Brain microvascular endothelial cell (primary cell): ENCODE data around the gene STAT3.
A peak's percentile ranks its signal among the peaks of the same experiment; 100 is the strongest.
"Not testable (repeated sequence)": the region's sequence is repeated elsewhere in the genome, so short reads cannot be mapped to it uniquely, and the experiment has no call there.

Experiments
- DNase-seq: peaks from one replicate; pipeline ENCODE4 v3.0.0-alpha.2; 2020
- H3K27ac ChIP-seq: fragments of 250-450 bp; sonication (Bioruptor Pico); 2 replicates; pipeline ENCODE4 v1.5.1; 2020; ENCODE audit warnings: mild to moderate bottlenecking, moderate library complexity
- H3K27me3 ChIP-seq: fragments of 250-450 bp; sonication (Bioruptor Pico); replicated peaks from 2 replicates; pipeline ENCODE4 v1.5.1; 2020; ENCODE audit warnings: mild to moderate bottlenecking
- H3K36me3 ChIP-seq: fragments of 250-450 bp; sonication (Bioruptor Pico); replicated peaks from 2 replicates; pipeline ENCODE4 v1.5.1; 2020; ENCODE audit warnings: mild to moderate bottlenecking
- H3K4me3 ChIP-seq: 2 replicates; pipeline ENCODE4 v1.5.1; 2011; ENCODE audit warnings: low read depth, mild to moderate bottlenecking, control low read depth, low read length, moderate library complexity
- CTCF ChIP-seq: IDR thresholded peaks from 2 replicates; pipeline ENCODE4 v1.5.1; 2011; ENCODE audit warnings: low read depth, mild to moderate bottlenecking, moderate library complexity, low read length, control low read depth, inconsistent platforms; ENCODE audit errors: missing control alignments
- in situ Hi-C: cut with HindIII; loops from 2 replicates; pipeline ENCODE4 v1.10.0; 2017; ENCODE audit warnings: low sequenced_read_pairs, low pct_ligation_motif_present

STAT3 gene

GRCh38 chr17:42421136-42421506, 32.9 kb upstream of the STAT3 start:
- peaks cover 3% of the 10 kb centered on the region for H3K36me3 ChIP-seq
- peak overlapping the region; percentile 97 for H3K4me3 ChIP-seq
- no peak for TF ChIP-seq CTCF
- DNase-seq = no peak
- H3K27me3 ChIP-seq = no peaks in the 10 kb centered on the region
- H3K27ac ChIP-seq = peak overlapping the region; percentile 87
- in situ Hi-C loops = no loop called here

DNA sequence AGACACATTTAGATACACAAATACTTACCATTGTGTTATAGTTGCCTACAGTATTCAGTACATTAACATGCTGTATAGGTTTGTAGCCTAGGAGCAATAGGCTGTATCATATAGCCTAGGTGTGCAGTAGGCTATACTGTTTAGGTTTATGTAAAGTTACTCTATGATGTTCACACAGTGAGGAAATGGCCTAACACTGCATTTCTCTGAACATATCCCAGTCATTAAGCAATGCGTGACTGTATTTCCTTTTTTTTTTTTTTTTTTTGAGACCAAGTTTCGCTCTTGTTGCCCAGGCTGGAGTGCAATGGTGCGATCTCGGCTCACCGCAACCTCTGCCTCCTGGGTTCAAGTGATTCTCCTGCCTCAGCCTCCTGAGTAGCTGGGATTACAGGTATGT, 29.7 kb upstream of the STAT3 start:
- H3K36me3 ChIP-seq, H3K27me3 ChIP-seq, H3K4me3 ChIP-seq, in situ Hi-C loops, DNase-seq, H3K27ac ChIP-seq: not testable (repeated sequence)

DNA sequence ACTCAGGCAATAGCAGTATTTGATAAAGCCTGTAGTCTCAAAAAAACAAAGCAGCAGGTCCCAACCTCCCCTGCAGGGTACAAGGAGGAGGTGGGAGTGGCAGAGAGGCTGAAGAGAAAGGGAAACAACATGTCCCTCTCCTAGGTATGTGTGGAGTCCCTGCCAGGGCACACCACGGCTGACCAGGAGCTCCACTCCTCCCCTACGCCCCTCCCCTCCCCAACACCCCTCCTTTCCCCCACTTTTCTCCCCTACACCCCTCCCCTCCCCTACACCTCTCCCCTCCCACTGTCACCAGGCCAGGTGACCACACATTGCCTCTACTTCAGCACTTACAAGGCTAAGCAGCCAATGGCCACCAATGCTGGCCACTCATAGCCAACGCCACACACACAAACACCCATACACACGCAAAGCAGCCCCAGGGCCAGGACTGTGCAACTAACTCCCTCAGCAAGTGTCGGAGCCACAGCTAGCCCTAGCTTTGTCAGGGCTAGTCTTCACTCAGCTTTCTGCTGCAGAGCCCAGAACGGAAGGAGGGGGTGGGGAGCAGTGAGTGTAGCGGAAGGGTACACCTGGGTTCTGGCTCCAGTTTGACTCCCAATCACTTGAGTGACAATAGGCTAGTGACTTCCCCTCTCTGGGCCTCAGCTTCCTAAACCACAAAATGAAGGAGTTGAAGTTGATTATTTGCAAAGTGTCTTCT, 26.6 kb upstream of the STAT3 start:
- Histone ChIP-seq H3K36me3 (peaks cover 12% of the 10 kb centered on the region), H3K4me3 (no peak overlapping the region), H3K27ac (no peak overlapping the region), H3K27me3 (no peaks in the 10 kb centered on the region)
- DNase-seq = no peak
- in situ Hi-C loops = no loop called here
- TF ChIP-seq CTCF = no peak

GRCh38 chr17:42413464-42414040, 25.3 kb upstream of the STAT3 start:
- Histone ChIP-seq H3K4me3 (no peak overlapping the region), H3K36me3 (peaks cover 17% of the 10 kb centered on the region), H3K27ac (no peak overlapping the region), H3K27me3 (no peaks in the 10 kb centered on the region)
- no peak for DNase-seq
- TF ChIP-seq CTCF = no peak
- in situ Hi-C loops = no loop called here

- Histone ChIP-seq H3K36me3 (peaks cover 17% of the 10 kb centered on the region), H3K4me3 (no peak overlapping the region), H3K27me3 (no peaks in the 10 kb centered on the region), H3K27ac (no peak overlapping the region)
- in situ Hi-C loops = no loop called here
- no peak for TF ChIP-seq CTCF
- no peak for DNase-seq
These were observed 23.9 kb upstream of the STAT3 start for GRCh38 chr17:42411905-42412679.

DNA sequence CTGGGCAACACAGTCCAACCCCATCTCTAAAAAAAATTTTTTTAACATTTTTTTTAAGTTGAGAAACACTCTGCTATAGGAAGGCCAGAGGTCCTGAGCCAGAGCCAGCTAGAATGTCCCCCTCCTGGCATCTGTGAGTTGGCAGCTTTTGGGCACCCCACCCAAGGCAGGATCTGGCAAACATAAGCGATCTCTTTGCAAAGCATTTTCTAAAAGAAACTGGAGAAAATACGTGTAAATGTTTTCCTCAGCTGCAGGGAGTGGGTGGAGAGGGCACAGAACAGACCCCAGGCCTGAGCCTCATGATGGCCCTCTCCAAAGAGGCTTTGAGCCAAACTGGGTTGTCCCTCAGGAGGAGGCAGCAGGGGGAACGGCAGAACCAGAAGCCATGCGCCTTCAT, 23.1 kb upstream of the STAT3 start:
- Histone ChIP-seq H3K4me3 (no peak overlapping the region), H3K36me3 (peaks cover 19% of the 10 kb centered on the region), H3K27ac (no peak overlapping the region), H3K27me3 (no peaks in the 10 kb centered on the region)
- DNase-seq = no peak
- no peak for TF ChIP-seq CTCF
- in situ Hi-C loops = no loop called here
